Endothelial cell of coronary artery (primary cell): ENCODE measurements around the gene NUAK1. TPM values are rescaled to one million over a fixed set of nuclear protein-coding genes. Genes with fewer than 3 reads are reported as not detected.

ENCODE experiments used
- total RNA-seq: library from RNA; depleted of rRNA; stranded (reverse); fragments of >200 nt; gene quantifications from 2 replicates; pipeline ENCODE4 v1.2.3, GENCODE V29; 2014

The NUAK1 gene
- 25.7 and 41.7 TPM in 2 replicates for total RNA-seq

GRCh38 chr12:106138633-106139421 lies at the start of gene NUAK1:
Gene NUAK1 (minus strand): TSS chr12:106138954. CDS start chr12:106138653, 301 bp downstream.

Other genes with a start within 250 kb of the NUAK1 start
- gene CKAP4, start 109.1 kb upstream of the NUAK1 start, total RNA-seq, result 96.0 and 159 TPM in 2 replicates
- gene TCP11L2, start 163.8 kb upstream of the NUAK1 start, total RNA-seq, result 20.2 and 26.4 TPM in 2 replicates
- gene POLR3B, start 218.8 kb upstream of the NUAK1 start, total RNA-seq, result 11.5 and 12.2 TPM in 2 replicates